ENCODE data around the gene ANXA1. TPM values are rescaled to one million over a fixed set of nuclear protein-coding genes. Genes with fewer than 3 reads are reported as not detected.

ANXA1 gene
- total RNA-seq, 4 donors from 2014 or later: 358 to 550 (median 501) TPM

GRCh38 chr9:73162987-73163768, 11.5 kb downstream of the ANXA1 start:
- no peak overlapping the region for H3K27ac ChIP-seq
- H3K4me1 ChIP-seq: peaks cover 10% of the 10 kb centered on the region
- WGBS: 72% methylated on average over 6 of the region's 6 CpGs
- H3K36me3 ChIP-seq: peaks cover 98% of the 10 kb centered on the region
- no peak for DNase-seq (ENCODE audit: low spot score in 2 of 2)
- no peaks in the 10 kb centered on the region for H3K9me3 ChIP-seq
- no peak overlapping the region for H3K4me3 ChIP-seq
- TF ChIP-seq POLR2A (IDR thresholded peaks at IDR 0.05) (no peak), EP300 (IDR thresholded peaks at IDR 0.05) (no peak), POLR2AphosphoS5 (IDR thresholded peaks at IDR 0.05) (no peak)
- TF ChIP-seq, protein P1, sequence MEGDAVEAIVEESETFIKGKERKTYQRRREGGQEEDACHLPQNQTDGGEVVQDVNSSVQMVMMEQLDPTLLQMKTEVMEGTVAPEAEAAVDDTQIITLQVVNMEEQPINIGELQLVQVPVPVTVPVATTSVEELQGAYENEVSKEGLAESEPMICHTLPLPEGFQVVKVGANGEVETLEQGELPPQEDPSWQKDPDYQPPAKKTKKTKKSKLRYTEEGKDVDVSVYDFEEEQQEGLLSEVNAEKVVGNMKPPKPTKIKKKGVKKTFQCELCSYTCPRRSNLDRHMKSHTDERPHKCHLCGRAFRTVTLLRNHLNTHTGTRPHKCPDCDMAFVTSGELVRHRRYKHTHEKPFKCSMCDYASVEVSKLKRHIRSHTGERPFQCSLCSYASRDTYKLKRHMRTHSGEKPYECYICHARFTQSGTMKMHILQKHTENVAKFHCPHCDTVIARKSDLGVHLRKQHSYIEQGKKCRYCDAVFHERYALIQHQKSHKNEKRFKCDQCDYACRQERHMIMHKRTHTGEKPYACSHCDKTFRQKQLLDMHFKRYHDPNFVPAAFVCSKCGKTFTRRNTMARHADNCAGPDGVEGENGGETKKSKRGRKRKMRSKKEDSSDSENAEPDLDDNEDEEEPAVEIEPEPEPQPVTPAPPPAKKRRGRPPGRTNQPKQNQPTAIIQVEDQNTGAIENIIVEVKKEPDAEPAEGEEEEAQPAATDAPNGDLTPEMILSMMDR (IDR thresholded peaks at IDR 0.05): no peak
- H3K27me3 ChIP-seq: no peaks in the 10 kb centered on the region

DNA sequence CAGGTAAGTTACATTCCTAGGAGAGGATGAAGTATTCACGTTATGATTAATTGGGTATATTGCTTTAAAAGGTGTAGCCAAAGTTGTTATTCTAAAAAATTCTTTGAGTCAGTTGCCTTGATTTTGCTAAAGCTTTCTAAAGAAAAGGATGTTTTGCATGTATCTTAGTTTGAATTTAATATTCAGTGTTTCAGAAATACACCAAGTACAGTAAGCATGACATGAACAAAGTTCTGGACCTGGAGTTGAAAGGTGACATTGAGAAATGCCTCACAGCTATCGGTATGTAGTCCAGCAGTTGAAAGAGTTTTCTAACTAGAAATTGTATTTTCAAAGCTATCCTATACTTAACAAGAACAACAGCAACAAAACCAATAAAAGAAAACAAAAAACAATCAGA, 14.2 kb downstream of the ANXA1 start:
- 90% methylated on average over 2 of the region's 2 CpGs for WGBS
- no peak overlapping the region for H3K4me3 ChIP-seq
- peaks cover 98% of the 10 kb centered on the region for H3K36me3 ChIP-seq
- no peak overlapping the region for H3K27ac ChIP-seq
- H3K9me3 ChIP-seq: no peaks in the 10 kb centered on the region
- no peak for DNase-seq (ENCODE audit: low spot score in 2 of 2)
- H3K4me1 ChIP-seq: peaks cover 5% of the 10 kb centered on the region
- TF ChIP-seq EP300 (IDR thresholded peaks at IDR 0.05) (no peak), POLR2AphosphoS5 (IDR thresholded peaks at IDR 0.05) (no peak), POLR2A (IDR thresholded peaks at IDR 0.05) (no peak)
- TF ChIP-seq, protein P1 (IDR thresholded peaks at IDR 0.05): no peak
- H3K27me3 ChIP-seq: no peaks in the 10 kb centered on the region

DNA sequence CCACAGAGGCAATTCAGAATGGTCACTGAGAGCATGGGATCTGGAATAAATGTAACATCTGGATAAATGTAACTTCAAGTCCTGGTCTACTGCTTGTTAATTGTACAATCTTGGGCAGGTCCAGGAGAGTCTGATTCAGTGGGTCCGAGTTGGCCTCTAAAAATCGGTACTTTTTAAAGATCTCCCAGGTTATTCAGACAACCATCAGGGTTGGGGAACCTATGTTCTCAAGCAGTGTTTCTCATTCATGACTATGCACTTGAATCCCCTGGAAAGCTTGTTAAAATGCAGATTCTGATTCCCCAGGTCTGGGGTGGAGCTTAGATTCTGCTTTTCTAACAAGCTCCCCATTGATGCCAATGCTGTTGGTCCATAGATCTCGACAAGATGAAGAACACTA, 14.8 kb downstream of the ANXA1 start:
- 91% methylated on average over 3 of the region's 3 CpGs for WGBS
- H3K27ac ChIP-seq: no peak overlapping the region
- peaks cover 93% of the 10 kb centered on the region for H3K36me3 ChIP-seq

GRCh38 chr9:73167614-73168013, 15.9 kb downstream of the ANXA1 start:
- TF ChIP-seq POLR2AphosphoS5 (IDR thresholded peaks at IDR 0.05) (no peak), POLR2A (IDR thresholded peaks at IDR 0.05) (no peak), EP300 (IDR thresholded peaks at IDR 0.05) (no peak)
- TF ChIP-seq, protein P1 (IDR thresholded peaks at IDR 0.05): no peak
- Histone ChIP-seq H3K27ac (no peak overlapping the region), H3K36me3 (peaks cover 82% of the 10 kb centered on the region), H3K4me1 (no peaks in the 10 kb centered on the region), H3K9me3 (no peaks in the 10 kb centered on the region), H3K4me3 (no peak overlapping the region), H3K27me3 (no peaks in the 10 kb centered on the region)
- WGBS: 38% methylated on average over 4 of the region's 4 CpGs
- no peak for DNase-seq (ENCODE audit: low spot score in 2 of 2)

More for the DNA sequence above, 14.8 kb downstream of the ANXA1 start:
- no peaks in the 10 kb centered on the region for H3K9me3 ChIP-seq
- H3K4me1 ChIP-seq: peaks cover 5% of the 10 kb centered on the region
- H3K4me3 ChIP-seq: no peak overlapping the region
- no peaks in the 10 kb centered on the region for H3K27me3 ChIP-seq
- TF ChIP-seq POLR2AphosphoS5 (IDR thresholded peaks at IDR 0.05) (no peak), POLR2A (IDR thresholded peaks at IDR 0.05) (no peak), EP300 (IDR thresholded peaks at IDR 0.05) (no peak)
- TF ChIP-seq, protein P1 (IDR thresholded peaks at IDR 0.05): no peak
- no peak for DNase-seq (ENCODE audit: low spot score in 2 of 2)

DNA sequence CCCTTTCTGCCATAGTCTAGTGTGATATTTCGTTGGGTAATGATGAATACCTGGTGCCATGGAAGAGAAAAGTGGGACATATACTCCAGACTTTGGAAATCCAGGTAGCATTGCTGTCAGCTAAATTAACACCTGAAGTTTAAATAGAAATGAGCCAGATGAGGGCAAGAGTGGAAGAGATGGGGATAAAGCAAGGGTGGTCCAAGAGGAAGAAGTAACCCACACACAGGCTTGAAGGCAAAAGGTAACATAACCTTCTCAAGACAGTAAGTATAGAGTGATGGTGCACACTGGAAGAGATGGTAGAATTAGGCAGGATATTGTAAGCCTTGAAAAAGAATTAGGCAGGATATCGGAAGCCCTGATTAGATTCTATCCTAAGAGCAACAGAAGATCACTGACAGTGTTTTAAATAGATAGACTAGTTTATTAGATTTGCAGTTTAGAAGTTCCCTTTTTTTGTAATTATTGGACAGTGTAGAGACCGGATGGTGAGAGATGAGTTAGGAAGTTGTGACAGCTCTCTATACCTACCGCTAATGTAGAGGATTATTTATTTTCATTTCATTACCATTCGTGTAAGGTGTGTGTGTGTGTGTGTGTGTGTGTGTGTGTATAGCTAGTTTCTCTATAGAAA, 16.8 kb downstream of the ANXA1 start:
- H3K27me3 ChIP-seq: no peaks in the 10 kb centered on the region
- DNase-seq (ENCODE audit: low spot score in 2 of 2): no peak
- no peak overlapping the region for H3K4me3 ChIP-seq
- H3K4me1 ChIP-seq: no peaks in the 10 kb centered on the region
- 79% methylated on average over 5 of the region's 5 CpGs for WGBS
- TF ChIP-seq, protein P1 (IDR thresholded peaks at IDR 0.05): no peak
- no peak for TF ChIP-seq EP300 (IDR thresholded peaks at IDR 0.05)
- no peak for TF ChIP-seq POLR2AphosphoS5 (IDR thresholded peaks at IDR 0.05)
- TF ChIP-seq POLR2A (IDR thresholded peaks at IDR 0.05): no peak
- peaks cover 74% of the 10 kb centered on the region for H3K36me3 ChIP-seq
- no peak overlapping the region for H3K27ac ChIP-seq
- no peaks in the 10 kb centered on the region for H3K9me3 ChIP-seq

Data from suprapubic skin (tissue), 4 donors.